Trophoblast cell (in vitro differentiated cells and primary cell): ENCODE results near the gene POLR2F.

ENCODE experiments used
- DNase-seq, 2 donors: peaks; one replicate each; pipeline ENCODE4 v3.0.0-alpha.2; 2016
- H2AFZ ChIP-seq: 2 replicates; pipeline ENCODE4 v1.6.1; 2013; ENCODE audit warnings: low read length, moderate library complexity, mild to moderate bottlenecking; ENCODE audit not compliant: insufficient read depth, poor library complexity
- H2AK5ac ChIP-seq: 2 replicates; pipeline ENCODE4 v1.6.1; 2013; ENCODE audit warnings: mild to moderate bottlenecking, low read length
- H2BK120ac ChIP-seq: 2 replicates; pipeline ENCODE4 v1.6.1; 2013; ENCODE audit warnings: low read length, mild to moderate bottlenecking, moderate library complexity; ENCODE audit not compliant: insufficient read depth, poor library complexity
- H2BK12ac ChIP-seq: 2 replicates; pipeline ENCODE4 v1.6.1; 2013; ENCODE audit warnings: mild to moderate bottlenecking, low read length, moderate library complexity
- H2BK5ac ChIP-seq: 2 replicates; pipeline ENCODE4 v1.6.1; 2013; ENCODE audit warnings: low read length, low read depth, moderate library complexity, mild to moderate bottlenecking; ENCODE audit not compliant: poor library complexity
- H3K14ac ChIP-seq: 2 replicates; pipeline ENCODE4 v1.6.1; 2013; ENCODE audit warnings: mild to moderate bottlenecking, low read length
- H3K18ac ChIP-seq: 2 replicates; pipeline ENCODE4 v1.6.1; 2013; ENCODE audit warnings: mild to moderate bottlenecking, low read length
- H3K23ac ChIP-seq: 2 replicates; pipeline ENCODE4 v1.6.1; 2013; ENCODE audit warnings: low read length
- H3K27ac ChIP-seq: 2 replicates; pipeline ENCODE4 v1.5.1; 2013; ENCODE audit warnings: low read depth, mild to moderate bottlenecking, inconsistent platforms, low read length, moderate library complexity
- H3K27me3 ChIP-seq: 2 replicates; pipeline ENCODE4 v1.6.1; 2013; ENCODE audit warnings: inconsistent platforms, mild to moderate bottlenecking, low read length, moderate library complexity; ENCODE audit not compliant: insufficient read depth
- H3K36me3 ChIP-seq, 2 experiments: 1 replicate in 1 of 2; 2 replicates in 1 of 2; pipeline ENCODE4 v1.6.1; 2013; ENCODE audit warnings: low read length in 2 of 2, mild to moderate bottlenecking in 2 of 2, moderate library complexity in 1 of 2; ENCODE audit not compliant: insufficient read depth in 2 of 2, control insufficient read depth in 1 of 2
- H3K4ac ChIP-seq: 2 replicates; pipeline ENCODE4 v1.6.1; 2013; ENCODE audit warnings: low read depth, mild to moderate bottlenecking, low read length, moderate library complexity
- H3K4me1 ChIP-seq, 2 experiments: 1 replicate in 1 of 2; 2 replicates in 1 of 2; pipeline ENCODE4 v1.6.1; 2013; ENCODE audit warnings: low read length in 2 of 2, mild to moderate bottlenecking in 2 of 2, moderate library complexity in 1 of 2; ENCODE audit not compliant: insufficient read depth in 2 of 2, control insufficient read depth in 1 of 2
- H3K4me2 ChIP-seq: 2 replicates; pipeline ENCODE4 v1.6.1; 2013; ENCODE audit warnings: inconsistent platforms, mild to moderate bottlenecking, low read length, moderate library complexity
- H3K4me3 ChIP-seq: 2 replicates; pipeline ENCODE4 v1.5.1; 2013; ENCODE audit warnings: mild to moderate bottlenecking, low read depth, low read length, inconsistent platforms
- H3K79me1 ChIP-seq: one replicate; pipeline ENCODE4 v1.6.1; 2013; ENCODE audit warnings: low read length
- H3K79me2 ChIP-seq: 2 replicates; pipeline ENCODE4 v1.6.1; 2013; ENCODE audit warnings: low read length, mild to moderate bottlenecking; ENCODE audit not compliant: control insufficient read depth, insufficient read depth, poor library complexity
- H3K9ac ChIP-seq: 2 replicates; pipeline ENCODE4 v1.6.1; 2013; ENCODE audit warnings: mild to moderate bottlenecking, low read length
- H3K9me3 ChIP-seq: 2 replicates; pipeline ENCODE4 v1.6.1; 2013; ENCODE audit warnings: low read depth, mild to moderate bottlenecking, control low read depth, inconsistent platforms, low read length; ENCODE audit not compliant: insufficient read depth
- H4K12ac ChIP-seq: 2 replicates; pipeline ENCODE4 v1.6.1; 2013; ENCODE audit warnings: low read depth, mild to moderate bottlenecking, low read length, moderate library complexity
- H4K8ac ChIP-seq: 2 replicates; pipeline ENCODE4 v1.6.1; 2013; ENCODE audit warnings: low read depth, mild to moderate bottlenecking, low read length, moderate library complexity
- H4K91ac ChIP-seq: one replicate; pipeline ENCODE4 v1.6.1; 2013; ENCODE audit warnings: low read depth, mild to moderate bottlenecking, low read length, moderate library complexity
- WGBS: extraction: QIAGEN DNeasy Blood & Tissue Kit; methylation state at CpG from one replicate; pipeline ENCODE4 v1.1.7; 2013; ENCODE audit warnings: missing lambda C conversion rate; ENCODE audit not compliant: insufficient read length, insufficient coverage; ENCODE audit errors: extremely low coverage; 5-methylcytosine and 5-hydroxymethylcytosine counted together

The POLR2F gene

DNA sequence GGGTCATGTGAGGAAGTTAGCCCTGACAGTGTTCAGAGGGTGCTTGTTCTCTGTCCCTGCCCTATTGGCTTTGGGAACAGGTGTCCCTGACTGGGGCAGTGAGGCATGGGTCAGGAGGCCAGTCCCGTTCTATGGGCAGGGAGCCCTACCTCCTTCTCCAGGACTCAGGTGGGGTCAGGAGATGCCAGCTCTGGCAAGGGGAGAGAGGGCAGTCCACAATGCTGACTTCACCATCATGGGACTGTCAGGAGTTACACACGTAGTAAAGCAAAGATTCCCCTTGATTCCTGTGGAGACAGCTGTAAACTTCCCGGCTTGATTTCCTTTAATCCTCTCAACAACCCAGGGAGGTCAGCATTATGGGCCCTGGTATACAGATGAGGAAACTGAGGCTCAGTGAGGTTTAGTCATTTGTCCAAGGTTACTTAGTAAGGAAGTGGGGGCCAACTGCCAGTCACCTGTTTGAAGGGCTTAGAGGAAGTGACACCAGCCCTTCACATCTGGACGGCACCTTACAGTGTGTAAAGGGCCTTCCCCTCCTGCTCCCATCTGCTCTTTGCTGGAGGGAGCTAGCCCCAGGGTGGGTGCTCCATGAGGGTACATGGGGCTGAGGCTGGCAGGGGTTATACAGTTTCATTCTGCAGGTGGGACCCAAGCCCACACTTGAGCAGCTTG, 35.5 kb upstream of the POLR2F start:
- peaks cover 78 to 80% of the 10 kb centered on the region in 2 experiments for H3K36me3 ChIP-seq
- WGBS = no CpG with 5 or more reads among the region's 4 CpGs
- H2BK120ac ChIP-seq = no peak overlapping the region
- H3K4me1 ChIP-seq = no peaks in the 10 kb centered on the region
- H3K9me3 ChIP-seq = peaks cover 5% of the 10 kb centered on the region
- H4K91ac ChIP-seq = no peak overlapping the region
- H3K4ac ChIP-seq = no peak overlapping the region
- no peak overlapping the region for H3K14ac ChIP-seq
- no peak overlapping the region for H2BK5ac ChIP-seq
- H4K12ac ChIP-seq = no peak overlapping the region
- DNase-seq = no peak
- no peaks in the 10 kb centered on the region for H3K79me1 ChIP-seq
- no peaks in the 10 kb centered on the region for H3K79me2 ChIP-seq
- H3K23ac ChIP-seq = no peak overlapping the region
- H2BK12ac ChIP-seq = no peak overlapping the region
- no peak overlapping the region for H4K8ac ChIP-seq
- H3K4me2 ChIP-seq = no peak overlapping the region
- H3K27ac ChIP-seq = no peak overlapping the region
- no peaks in the 10 kb centered on the region for H3K27me3 ChIP-seq
- no peak overlapping the region for H2AFZ ChIP-seq
- no peak overlapping the region for H3K18ac ChIP-seq
- H3K4me3 ChIP-seq = no peak overlapping the region
- H3K9ac ChIP-seq = no peak overlapping the region
- H2AK5ac ChIP-seq = no peak overlapping the region

DNA sequence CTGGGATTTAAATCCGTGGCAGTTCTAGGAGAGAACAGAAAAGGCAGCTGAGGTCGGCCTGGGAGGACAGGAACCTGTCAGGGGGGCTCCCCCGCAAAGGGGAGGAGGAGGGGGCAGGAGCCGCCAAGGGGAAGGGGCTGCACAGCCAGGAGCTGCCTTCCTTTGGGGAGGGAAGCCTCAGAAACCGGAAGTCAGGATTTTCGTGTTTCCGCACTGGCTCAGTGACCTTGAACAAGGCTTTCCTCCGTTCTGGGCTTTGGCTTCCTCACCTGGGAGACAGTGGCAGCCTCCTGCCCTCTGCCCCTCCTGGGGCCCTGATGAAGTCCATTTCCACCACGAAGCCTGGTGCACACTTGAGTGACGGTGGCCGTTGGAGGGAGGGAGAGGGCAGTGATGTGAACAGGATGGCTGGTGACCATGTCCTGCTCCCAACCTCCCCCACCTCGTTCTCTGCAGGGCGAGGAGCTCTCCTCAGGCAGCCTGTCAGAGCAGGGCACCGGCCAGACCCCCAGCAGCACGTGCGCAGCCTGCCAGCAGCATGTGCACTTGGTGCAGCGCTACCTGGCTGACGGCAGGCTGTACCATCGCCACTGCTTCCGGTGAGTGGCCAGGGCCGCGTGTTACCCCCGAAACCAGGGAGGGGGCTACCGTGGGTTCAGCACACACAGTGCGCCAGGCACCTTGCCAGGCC, 34.8 kb upstream of the POLR2F start:
- Histone ChIP-seq H4K12ac (no peak overlapping the region), H3K27me3 (no peaks in the 10 kb centered on the region), H3K4me2 (no peak overlapping the region), H3K79me1 (no peaks in the 10 kb centered on the region), H3K4me3 (peak overlapping the region; percentile 28), H4K91ac (no peak overlapping the region), H3K14ac (no peak overlapping the region), H3K4ac (no peak overlapping the region), H3K9ac (no peak overlapping the region), H2BK5ac (no peak overlapping the region), H3K4me1 (no peaks in the 10 kb centered on the region), H3K27ac (no peak overlapping the region), H3K36me3 (peaks cover 78 to 81% of the 10 kb centered on the region in 2 experiments), H3K79me2 (no peaks in the 10 kb centered on the region), H3K9me3 (peaks cover 5% of the 10 kb centered on the region), H2AK5ac (no peak overlapping the region), H4K8ac (no peak overlapping the region), H3K18ac (no peak overlapping the region), H2BK12ac (no peak overlapping the region), H3K23ac (no peak overlapping the region), H2BK120ac (no peak overlapping the region), H2AFZ (no peak overlapping the region)
- DNase-seq = no peak
- WGBS = no CpG with 5 or more reads among the region's 25 CpGs

DNA sequence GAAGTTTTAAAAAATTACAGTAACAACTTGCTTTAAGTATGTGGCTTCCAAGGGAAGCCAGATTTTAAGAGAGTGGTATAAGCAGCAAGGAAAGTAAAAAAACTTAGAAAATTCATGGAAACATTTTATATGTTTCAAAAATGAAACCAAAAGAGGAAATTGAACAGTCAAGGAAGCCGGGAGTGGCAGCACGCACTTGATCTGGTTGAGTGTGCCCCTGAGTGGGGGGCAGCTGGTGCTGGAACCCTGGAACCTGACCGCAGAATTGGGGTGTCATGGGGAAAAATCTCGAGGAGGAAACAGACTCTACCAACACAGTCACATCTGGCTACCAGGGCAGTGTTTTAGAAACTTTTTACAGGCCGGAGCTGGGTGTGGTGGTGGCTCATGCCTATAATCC, 33.4 kb upstream of the POLR2F start:
- Histone ChIP-seq H2BK5ac (no peak overlapping the region), H3K27ac (no peak overlapping the region), H3K23ac (no peak overlapping the region), H2AK5ac (no peak overlapping the region), H3K36me3 (peaks cover 85 to 88% of the 10 kb centered on the region in 2 experiments), H3K9me3 (peaks cover 5% of the 10 kb centered on the region), H3K9ac (no peak overlapping the region), H3K4me2 (no peak overlapping the region), H3K4me1 (no peaks in the 10 kb centered on the region), H3K27me3 (no peaks in the 10 kb centered on the region), H3K14ac (no peak overlapping the region), H3K4ac (no peak overlapping the region), H3K79me2 (no peaks in the 10 kb centered on the region), H2AFZ (no peak overlapping the region), H2BK120ac (no peak overlapping the region), H3K79me1 (no peaks in the 10 kb centered on the region), H3K18ac (no peak overlapping the region), H4K91ac (no peak overlapping the region), H2BK12ac (no peak overlapping the region), H3K4me3 (no peak overlapping the region), H4K8ac (no peak overlapping the region), H4K12ac (no peak overlapping the region)
- WGBS = no CpG with 5 or more reads among the region's 5 CpGs
- DNase-seq = no peak

DNA sequence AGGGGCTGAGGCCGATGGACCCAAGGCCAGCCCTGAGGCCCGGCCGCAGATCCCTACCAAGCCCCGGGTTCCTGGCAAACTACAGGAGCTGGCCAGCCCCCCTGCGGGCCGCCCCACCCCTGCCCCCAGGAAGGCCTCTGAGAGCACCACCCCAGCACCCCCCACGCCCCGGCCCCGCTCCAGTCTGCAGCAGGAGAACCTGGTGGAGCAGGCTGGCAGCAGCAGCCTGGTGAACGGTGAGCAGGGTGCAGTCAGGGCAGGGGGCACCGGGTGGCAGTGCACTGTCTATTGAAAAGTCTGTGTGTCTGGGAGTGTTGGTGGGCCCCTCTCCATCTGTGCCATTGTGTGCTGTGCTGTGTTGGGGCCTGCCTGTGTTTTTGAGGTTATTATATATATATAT, 31.3 kb upstream of the POLR2F start:
- Histone ChIP-seq H3K9ac (no peak overlapping the region), H2BK5ac (no peak overlapping the region), H2AFZ (no peak overlapping the region), H3K79me2 (no peaks in the 10 kb centered on the region), H3K79me1 (no peaks in the 10 kb centered on the region), H3K4ac (no peak overlapping the region), H2AK5ac (no peak overlapping the region), H3K23ac (no peak overlapping the region), H3K27me3 (no peaks in the 10 kb centered on the region), H4K8ac (no peak overlapping the region), H4K12ac (no peak overlapping the region), H3K27ac (no peak overlapping the region), H3K36me3 (peaks cover 89% of the 10 kb centered on the region in 2 experiments), H3K4me3 (no peak overlapping the region), H3K9me3 (peaks cover 4% of the 10 kb centered on the region), H2BK120ac (no peak overlapping the region), H2BK12ac (no peak overlapping the region), H3K14ac (no peak overlapping the region), H3K18ac (no peak overlapping the region), H4K91ac (no peak overlapping the region), H3K4me2 (no peak overlapping the region), H3K4me1 (no peaks in the 10 kb centered on the region)
- no peak for DNase-seq
- WGBS = no CpG with 5 or more reads among the region's 11 CpGs
